ENCODE results near the gene FAM50A.
A peak's percentile ranks its signal among the peaks of the same experiment; 100 is the strongest.
"Not testable (repeated sequence)": the region's sequence is repeated elsewhere in the genome, so short reads cannot be mapped to it uniquely, and the experiment has no call there.

FAM50A gene, protein sequence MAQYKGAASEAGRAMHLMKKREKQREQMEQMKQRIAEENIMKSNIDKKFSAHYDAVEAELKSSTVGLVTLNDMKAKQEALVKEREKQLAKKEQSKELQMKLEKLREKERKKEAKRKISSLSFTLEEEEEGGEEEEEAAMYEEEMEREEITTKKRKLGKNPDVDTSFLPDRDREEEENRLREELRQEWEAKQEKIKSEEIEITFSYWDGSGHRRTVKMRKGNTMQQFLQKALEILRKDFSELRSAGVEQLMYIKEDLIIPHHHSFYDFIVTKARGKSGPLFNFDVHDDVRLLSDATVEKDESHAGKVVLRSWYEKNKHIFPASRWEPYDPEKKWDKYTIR

GRCh38 chrX:154443992-154444754 lies at the start of gene FAM50A:
Gene FAM50A (plus strand): TSS chrX:154444141. CDS start chrX:154444236, 95 bp downstream.
- DNase-seq: peak; percentile 4

DNA sequence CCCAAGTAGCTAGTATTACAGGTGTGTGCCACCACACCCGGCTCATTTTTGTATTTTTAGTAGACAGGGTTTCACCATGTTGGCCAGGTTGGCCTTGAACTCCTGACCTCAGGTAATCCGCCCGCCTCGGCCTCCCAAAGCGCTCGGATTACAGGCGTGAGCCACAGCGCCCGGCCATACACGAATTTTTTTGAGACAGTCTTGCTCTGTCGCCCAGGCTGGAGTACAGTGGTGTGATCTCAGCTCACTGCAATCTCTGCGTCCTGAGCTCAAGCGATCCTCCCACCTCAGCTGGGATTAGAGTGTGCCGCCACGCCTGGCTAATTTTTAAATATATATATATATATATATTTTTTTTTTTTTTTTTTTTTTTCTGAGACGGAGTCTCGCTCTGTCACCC lies 47.6 kb upstream of the FAM50A start:
- not testable (repeated sequence) for DNase-seq

GRCh38 chrX:154396973-154397887 lies 46.7 kb upstream of the FAM50A start:
- peak; percentile 29 for DNase-seq

DNA sequence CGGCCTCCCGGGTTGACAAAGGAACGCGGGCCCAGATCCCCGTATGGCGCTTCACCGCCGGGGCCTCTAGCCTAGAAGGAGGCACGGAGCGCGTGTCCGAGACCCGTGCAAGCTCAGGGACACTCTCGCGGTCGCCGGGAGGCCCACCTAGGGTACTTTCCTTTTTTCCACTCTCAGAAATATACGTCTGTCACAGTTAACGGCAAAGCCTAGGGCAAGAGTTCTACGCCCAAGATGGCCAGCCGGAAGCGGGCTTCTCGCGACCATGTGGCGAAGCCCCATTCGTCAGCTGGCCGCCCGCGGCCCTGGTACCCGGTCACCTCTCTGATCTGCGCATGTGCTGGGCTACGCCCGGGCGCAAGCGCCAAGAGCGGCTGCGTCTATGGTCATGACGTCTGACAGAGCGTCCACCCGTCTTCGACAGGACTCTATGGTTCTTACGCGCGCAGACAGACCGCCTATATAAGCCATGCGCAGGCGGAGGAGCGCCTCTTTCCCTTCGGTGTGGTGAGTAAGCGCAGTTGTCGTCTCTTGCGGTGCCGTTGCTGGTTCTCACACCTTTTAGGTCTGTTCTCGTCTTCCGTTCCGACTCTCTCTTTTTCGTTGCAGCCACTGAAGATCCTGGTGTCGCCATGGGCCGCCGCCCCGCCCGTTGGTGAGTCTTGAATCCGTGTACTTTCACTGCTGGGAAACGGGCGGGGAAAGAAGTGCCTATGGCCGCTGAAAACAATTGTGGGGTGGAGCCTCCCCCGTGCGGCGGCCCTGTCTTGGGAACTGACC lies 45.9 kb upstream of the FAM50A start, which contains the start of gene RPL10:
Gene RPL10 (plus strand): TSS at position 490 of the 780 bp plus-strand sequence. CDS start 143 bp downstream, at position 633.
- DNase-seq: peak; percentile 91

DNA sequence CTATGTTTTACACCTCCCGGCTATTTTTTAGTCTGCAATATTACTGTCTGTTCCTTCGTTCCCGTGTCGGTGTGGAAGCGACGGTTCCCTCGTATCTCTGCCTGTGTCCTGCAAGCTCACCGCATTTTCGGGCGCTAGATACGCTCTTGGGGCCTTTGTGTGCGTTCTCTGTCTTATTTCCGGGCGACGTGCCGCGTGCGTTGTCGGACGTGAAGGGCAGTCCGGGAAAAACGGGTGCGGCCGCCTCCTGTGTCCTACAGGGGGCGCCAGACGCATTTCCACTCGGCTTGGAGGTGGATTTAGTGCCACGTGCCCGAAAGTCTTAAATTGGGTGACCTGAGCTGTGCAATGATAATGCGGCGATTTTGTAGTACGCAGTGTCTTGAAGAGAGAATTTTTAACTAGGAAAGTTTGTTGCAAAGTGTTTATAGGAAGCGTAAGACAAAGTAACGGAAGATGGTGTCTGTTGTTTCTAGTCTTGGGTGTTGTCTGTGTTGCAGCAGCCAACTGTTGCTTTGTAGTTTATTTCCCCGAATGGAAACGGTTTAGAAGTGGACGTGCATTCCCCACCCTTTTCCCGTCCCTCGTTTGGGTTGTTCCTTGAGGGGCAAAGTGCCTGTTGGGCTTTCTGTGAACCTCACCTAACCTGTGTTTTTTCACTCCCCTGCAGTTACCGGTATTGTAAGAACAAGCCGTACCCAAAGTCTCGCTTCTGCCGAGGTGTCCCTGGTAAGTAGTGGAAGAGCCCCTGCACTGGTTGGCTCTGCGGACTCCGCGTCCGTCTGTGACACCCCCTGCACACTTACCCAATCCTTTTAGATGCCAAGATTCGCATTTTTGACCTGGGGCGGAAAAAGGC lies 45.0 kb upstream of the FAM50A start:
- DNase-seq: peak; percentile 66

DNA sequence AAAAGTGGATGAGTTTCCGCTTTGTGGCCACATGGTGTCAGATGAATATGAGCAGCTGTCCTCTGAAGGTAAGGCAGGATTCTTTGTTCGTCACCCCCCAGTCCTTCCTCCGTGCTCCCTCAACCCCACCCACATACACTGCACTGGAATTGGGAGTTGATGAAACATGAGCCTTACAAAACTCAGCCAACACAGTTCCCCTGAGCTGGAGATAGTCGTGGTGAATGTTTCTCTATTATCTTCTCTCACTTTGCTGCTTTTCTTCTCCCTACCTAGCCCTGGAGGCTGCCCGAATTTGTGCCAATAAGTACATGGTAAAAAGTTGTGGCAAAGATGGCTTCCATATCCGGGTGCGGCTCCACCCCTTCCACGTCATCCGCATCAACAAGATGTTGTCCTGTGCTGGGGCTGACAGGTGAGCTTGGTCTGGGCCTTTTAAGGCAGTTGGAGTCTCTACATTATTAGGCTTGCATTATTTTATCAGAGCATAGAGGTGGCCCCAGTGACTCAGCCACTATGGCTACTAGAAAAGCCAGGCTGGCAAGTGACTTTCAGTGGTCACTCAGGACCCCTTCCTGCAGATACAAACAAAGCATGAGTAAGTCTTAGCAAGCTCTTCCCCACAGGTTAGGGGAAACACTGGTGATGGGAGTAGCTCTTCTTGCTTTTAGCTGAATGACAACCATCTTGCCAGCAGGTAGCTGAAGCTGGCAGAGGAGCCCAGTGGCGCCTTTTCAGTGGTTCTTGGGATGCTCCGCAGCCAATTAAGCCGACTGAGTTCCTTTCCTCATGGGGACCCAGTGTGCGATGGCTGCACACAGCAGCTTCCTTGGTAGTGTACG lies 44.2 kb upstream of the FAM50A start:
- DNase-seq: no peak

- DNase-seq: not testable (repeated sequence)
Measured at GRCh38 chrX:154400369-154400817, 43.5 kb upstream of the FAM50A start.

DNA sequence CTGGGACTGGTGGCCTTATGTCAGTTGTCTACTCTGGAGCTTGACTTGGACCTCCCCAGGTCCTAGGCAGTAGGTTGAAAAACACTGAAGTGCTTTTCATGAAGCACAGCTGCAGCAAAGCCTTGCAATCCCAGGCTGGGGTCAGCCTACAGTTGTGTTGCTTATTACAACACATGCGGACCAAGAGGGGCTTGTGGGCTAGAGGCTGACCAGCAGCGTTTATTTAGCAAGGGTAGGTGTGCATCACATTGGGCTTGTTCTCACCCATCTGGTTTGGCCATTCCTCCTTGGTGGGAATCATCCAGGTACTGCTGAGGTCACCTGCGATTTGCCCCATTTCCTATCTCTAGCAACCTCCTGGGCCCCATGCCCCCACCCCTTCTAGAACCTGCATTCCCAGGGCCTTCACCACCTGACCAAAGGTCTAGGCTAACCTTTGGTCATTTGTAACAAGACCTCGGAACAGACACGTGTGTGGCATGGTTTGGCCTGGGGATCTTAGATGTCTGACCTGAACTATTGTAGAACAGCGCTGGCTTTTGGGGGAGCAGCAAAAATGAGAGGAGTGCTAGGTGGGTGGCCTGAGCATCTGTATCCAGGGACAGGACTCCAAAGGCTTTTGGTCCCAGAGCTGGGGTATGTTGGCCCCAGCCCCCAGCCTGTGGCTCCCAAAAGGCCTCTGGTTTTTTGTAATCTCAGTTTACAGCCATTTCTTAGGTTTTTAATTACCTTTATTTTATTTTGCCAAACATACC lies 42.7 kb upstream of the FAM50A start:
- DNase-seq: no peak

DNA sequence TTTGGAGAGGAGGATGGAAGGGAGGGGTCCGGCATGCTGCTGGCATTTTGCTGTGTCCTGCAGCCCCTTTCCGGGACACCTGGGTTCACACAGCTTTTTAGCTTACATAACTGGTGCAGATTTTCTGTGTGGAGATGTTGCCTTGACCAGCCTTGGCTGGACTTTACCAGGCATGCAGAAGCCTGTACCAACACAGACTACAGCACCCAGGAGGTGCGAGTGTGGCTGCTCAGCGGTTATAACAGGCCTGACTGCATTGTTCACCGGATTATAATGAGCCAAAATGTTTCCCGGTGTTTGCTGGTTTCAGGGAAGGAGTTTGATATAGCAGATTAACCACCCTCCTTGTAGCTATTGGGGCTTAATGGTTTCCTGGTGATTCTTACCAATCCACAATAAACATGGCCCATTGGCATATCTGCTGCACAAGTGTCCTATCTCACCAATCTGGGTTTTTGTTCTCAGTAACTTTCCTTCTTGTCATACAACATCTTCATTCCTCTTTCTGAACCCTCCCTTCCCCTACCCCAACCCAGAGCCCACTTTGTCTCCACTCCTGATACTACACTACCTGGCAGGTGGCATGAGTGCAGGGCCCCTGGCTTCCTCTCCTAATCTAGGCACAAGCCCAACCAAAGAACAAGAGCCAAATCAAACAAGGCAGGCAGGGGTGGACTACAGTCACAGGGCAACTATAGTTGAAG lies 41.9 kb upstream of the FAM50A start:
- no peak for DNase-seq

DNA sequence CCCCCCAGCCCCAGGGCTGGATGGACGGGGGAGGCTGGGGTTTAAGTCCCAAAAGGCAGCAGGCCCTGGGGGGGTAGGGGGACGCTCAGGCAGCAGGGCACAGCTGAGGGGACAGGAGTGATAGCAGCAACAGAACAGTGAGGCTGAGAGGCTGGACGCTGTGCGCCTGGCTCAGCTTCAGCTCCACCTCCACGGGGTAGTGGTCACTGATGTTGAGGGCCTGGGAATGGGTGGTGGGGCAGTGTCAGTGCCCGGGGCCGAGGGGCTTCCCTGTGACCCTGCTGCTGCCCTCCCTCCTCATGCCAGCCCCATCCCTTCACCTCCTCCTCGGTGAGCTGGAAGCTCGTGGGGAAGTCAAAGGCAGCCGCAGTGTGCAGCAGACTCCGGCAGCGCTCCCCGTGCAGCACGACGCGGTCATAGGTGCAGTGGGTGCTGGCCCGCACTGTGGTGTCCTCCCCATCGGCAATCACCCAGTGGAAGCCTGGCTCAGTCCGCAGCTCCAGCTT lies 41.3 kb upstream of the FAM50A start:
- DNase-seq: no peak

DNA sequence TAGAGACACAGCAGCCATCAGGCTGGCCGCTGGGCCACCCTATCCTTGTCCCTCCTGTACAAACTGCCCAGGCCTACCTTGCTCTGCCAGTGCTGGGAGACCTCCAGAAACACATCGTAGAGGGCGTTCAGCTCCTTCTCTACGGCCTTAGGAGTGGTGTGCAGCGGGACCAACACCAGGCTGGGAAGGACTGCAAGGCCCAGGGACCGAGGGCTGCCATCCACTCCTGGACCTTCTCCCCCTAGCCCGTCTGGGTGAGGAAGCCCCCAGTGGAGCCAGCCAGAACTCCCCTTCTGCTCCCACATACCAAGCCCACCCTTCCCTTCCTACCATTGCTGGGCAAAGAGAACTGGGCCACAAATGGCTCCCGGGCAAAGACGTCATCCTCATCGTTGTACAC lies 40.7 kb upstream of the FAM50A start:
- DNase-seq: no peak

GRCh38 chrX:154403858-154404257 lies 40.1 kb upstream of the FAM50A start:
- no peak for DNase-seq

GRCh38 chrX:154404625-154405192 lies 39.2 kb upstream of the FAM50A start:
- DNase-seq: no peak

DNA sequence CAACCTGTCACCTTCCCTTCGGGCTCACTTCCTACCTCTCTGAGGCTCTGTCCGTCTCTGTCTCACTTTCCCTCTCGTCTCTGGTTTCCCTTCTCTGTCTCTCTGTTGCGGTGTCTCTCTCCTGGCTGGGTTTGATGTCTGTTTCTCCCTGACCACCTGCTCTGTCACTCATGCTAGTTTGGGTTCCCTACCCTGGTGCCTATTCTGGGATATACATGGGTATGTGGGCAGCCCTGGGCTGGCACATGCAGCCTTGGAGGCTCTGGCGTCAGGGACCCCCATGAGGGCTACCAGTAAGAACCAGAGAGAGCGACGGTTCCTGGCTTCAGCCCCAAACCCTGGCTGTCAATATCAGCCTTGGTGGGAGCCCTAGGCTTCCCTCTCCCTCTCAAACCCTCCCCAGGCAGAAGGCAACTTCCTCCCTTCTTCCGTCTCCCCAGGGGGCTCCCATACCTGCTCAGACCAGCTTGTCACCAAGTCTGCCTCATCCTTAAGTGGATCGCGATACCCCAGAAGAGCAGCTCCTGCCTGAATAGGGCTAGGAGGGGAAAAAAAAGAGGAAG lies 35.2 kb upstream of the FAM50A start:
- DNase-seq: no peak

- DNase-seq: no peak
Measured at GRCh38 chrX:154409222-154409871, 34.6 kb upstream of the FAM50A start, which contains the start of gene DNASE1L1. Gene DNASE1L1 (minus strand): TSS chrX:154409254. CDS start chrX:154405568, 3,686 bp downstream.

GRCh38 chrX:154411981-154412340 lies 32.0 kb upstream of the FAM50A start:
- peak; percentile 20 for DNase-seq

DNA sequence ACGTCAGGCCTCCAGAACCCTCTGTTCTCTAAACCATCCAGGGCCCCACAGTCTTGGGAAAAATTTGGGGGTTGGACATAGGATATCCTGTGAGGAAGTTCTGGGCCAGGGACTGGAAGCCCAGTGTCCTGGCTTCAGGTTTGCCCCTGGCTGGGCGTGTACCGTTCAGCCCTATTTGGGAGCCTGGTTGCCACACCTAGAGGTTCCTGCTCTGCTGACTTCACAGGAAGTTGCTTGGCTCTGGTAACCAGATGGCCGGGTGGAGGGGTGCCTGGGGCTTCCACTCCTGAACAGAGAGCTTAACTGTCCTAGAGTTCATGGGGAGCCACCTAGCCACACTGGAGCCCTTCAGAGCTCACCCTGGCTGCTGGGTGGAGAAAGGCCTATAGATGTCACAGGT lies 31.5 kb upstream of the FAM50A start:
- DNase-seq: no peak

All from NCI-H748 treated with DMSO at 0.1 percent for 48 hours (cell line).